Gastroesophageal sphincter (tissue), 4 donors: ENCODE measurements around the gene DMKN. TPM values are rescaled to one million over a fixed set of nuclear protein-coding genes. Genes with fewer than 3 reads are reported as not detected.

Experiments used
- ATAC-seq: fragments of 150-250 bp; one replicate; pipeline ENCODE4 v1.9.1; 2016; ENCODE audit warnings: mild to moderate bottlenecking, moderate library complexity
- H3K27ac ChIP-seq, 4 donors: fragments of 200-600 bp; sonication (generic) in 3 of 4; 1 replicate in 3 of 4; 2 replicates in 1 of 4; pipeline ENCODE4 v1.5.1; 2016 to 2019
- H3K27me3 ChIP-seq: fragments of 200-600 bp; sonication (generic); one replicate; pipeline ENCODE4 v1.5.1; 2019
- H3K36me3 ChIP-seq, 2 donors: fragments of 200-600 bp; sonication (generic); one replicate each; pipeline ENCODE4 v1.5.1; 2019; ENCODE audit warnings: control low read depth in 1 of 2
- H3K4me1 ChIP-seq, 3 donors: fragments of 200-600 bp; sonication (generic); 1 replicate in 2 of 3; 2 replicates in 1 of 3; pipeline ENCODE4 v1.5.1; 2016 to 2019; ENCODE audit warnings: control low read depth in 2 of 3
- H3K4me3 ChIP-seq, 2 donors: fragments of 200-600 bp; sonication (generic); one replicate each; pipeline ENCODE4 v1.5.1; 2019; ENCODE audit warnings: mild to moderate bottlenecking in 1 of 2, moderate library complexity in 1 of 2
- H3K9me3 ChIP-seq, 3 donors: fragments of 200-600 bp; sonication (generic); one replicate each; pipeline ENCODE4 v1.5.1; 2017 to 2019; ENCODE audit warnings: control low read depth in 2 of 3
- EP300 ChIP-seq: sonication (generic); formaldehyde crosslinking; IDR thresholded peaks from one replicate; pipeline ENCODE4 v1.6.1; 2017; ENCODE audit warnings: antibody characterized with exemption, mild to moderate bottlenecking
- POLR2A ChIP-seq, 2 donors: fragments of 450-650 bp; IDR thresholded peaks; one replicate each; pipeline ENCODE4 v1.6.1; 2017; ENCODE audit warnings: antibody characterized with exemption in 2 of 2, mild to moderate bottlenecking in 2 of 2, moderate library complexity in 1 of 2
- POLR2AphosphoS5 ChIP-seq: sonication (generic); formaldehyde crosslinking; IDR thresholded peaks from one replicate; pipeline ENCODE4 v1.6.1; 2017; ENCODE audit warnings: antibody characterized with exemption
- WGBS, 2 donors: methylation state at CpG; one replicate each; pipeline ENCODE4 v1.1.5; 2018; ENCODE audit warnings: low coverage in 1 of 2; 5-methylcytosine and 5-hydroxymethylcytosine counted together
- total RNA-seq, 4 donors: library from RNA; depleted of rRNA; stranded (reverse); fragments of >200 nt; gene quantifications; one replicate each; pipeline ENCODE4 v1.1.0, GENCODE V29; 2016
- TF ChIP-seq, protein P1 (sequence below), 4 experiments: fragments of 200-600 bp in 2 of 4; fragments of 450-650 bp in 2 of 4; sonication (generic) in 1 of 4; IDR thresholded peaks; one replicate each; pipeline ENCODE4 v1.5.1; 2017 to 2019; ENCODE audit warnings: antibody characterized with exemption in 4 of 4, mild to moderate bottlenecking in 2 of 4, moderate library complexity in 2 of 4

The DMKN gene
- total RNA-seq, 4 donors from 2014 or later = 5.6 to 20.0 (median 9.0) TPM

DNA sequence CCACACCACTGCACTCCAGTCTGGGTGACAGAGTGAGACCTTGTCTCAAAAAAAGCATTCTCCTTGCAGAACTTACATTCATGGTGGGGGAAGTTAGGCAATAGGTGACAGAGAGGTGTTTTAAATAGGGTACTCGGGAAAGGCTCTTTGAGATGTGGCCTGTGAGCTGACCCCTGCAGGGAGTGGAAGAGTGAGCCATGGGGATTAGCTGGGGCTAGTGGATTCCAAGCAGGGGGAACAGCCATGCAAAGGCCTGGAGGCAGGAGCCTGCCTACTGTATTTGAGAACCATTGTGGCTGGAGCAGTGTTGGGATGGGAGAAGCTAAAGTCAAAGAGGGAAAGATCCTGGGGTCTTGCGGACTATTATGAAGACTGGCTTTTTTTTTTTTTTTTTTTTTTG lies 3.9 kb upstream of the DMKN start:
- H3K36me3 ChIP-seq = no peaks in the 10 kb centered on the region
- TF ChIP-seq POLR2A (IDR thresholded peaks at IDR 0.05) (no peak), POLR2AphosphoS5 (no peak), EP300 (no peak)
- TF ChIP-seq, protein P1, sequence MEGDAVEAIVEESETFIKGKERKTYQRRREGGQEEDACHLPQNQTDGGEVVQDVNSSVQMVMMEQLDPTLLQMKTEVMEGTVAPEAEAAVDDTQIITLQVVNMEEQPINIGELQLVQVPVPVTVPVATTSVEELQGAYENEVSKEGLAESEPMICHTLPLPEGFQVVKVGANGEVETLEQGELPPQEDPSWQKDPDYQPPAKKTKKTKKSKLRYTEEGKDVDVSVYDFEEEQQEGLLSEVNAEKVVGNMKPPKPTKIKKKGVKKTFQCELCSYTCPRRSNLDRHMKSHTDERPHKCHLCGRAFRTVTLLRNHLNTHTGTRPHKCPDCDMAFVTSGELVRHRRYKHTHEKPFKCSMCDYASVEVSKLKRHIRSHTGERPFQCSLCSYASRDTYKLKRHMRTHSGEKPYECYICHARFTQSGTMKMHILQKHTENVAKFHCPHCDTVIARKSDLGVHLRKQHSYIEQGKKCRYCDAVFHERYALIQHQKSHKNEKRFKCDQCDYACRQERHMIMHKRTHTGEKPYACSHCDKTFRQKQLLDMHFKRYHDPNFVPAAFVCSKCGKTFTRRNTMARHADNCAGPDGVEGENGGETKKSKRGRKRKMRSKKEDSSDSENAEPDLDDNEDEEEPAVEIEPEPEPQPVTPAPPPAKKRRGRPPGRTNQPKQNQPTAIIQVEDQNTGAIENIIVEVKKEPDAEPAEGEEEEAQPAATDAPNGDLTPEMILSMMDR (IDR thresholded peaks at IDR 0.05) = no peak
- H3K27me3 ChIP-seq = peaks cover 60% of the 10 kb centered on the region
- H3K9me3 ChIP-seq = no peaks in the 10 kb centered on the region
- ATAC-seq = no peak
- H3K27ac ChIP-seq = no peak overlapping the region
- no peaks in the 10 kb centered on the region for H3K4me1 ChIP-seq
- WGBS, 2 donors = 56 to 73% methylated on average over 1 to 2 of the region's 2 CpGs
- H3K4me3 ChIP-seq = no peak overlapping the region

DNA sequence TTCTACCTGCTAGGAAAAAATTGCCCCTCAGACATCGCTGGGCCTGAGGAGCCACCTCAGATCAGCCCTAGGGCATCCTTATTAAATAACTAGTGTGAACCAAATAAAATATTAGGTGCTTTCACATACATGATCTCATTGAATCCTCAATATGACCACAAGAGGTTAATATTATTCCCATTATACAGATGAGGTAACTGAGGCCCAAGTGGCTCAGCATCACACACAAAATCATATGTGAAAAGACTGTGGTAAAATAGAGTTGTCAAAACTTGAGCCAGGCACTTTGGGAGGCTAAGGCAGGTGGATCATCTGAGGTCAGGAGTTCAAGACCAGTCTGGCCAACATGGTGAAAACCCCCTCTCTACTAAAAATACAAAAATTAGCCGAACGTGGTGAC lies 2.9 kb upstream of the DMKN start:
- Histone ChIP-seq H3K9me3 (no peaks in the 10 kb centered on the region), H3K36me3 (no peaks in the 10 kb centered on the region), H3K4me3 (no peak overlapping the region), H3K27ac (no peak overlapping the region), H3K4me1 (no peaks in the 10 kb centered on the region), H3K27me3 (peaks cover 69% of the 10 kb centered on the region)
- 79 to 86% methylated on average over 3 of the region's 3 CpGs for WGBS, 2 donors
- TF ChIP-seq POLR2AphosphoS5 (no peak), POLR2A (IDR thresholded peaks at IDR 0.05) (no peak), EP300 (no peak)
- TF ChIP-seq, protein P1 (IDR thresholded peaks at IDR 0.05) = no peak
- no peak for ATAC-seq

DNA sequence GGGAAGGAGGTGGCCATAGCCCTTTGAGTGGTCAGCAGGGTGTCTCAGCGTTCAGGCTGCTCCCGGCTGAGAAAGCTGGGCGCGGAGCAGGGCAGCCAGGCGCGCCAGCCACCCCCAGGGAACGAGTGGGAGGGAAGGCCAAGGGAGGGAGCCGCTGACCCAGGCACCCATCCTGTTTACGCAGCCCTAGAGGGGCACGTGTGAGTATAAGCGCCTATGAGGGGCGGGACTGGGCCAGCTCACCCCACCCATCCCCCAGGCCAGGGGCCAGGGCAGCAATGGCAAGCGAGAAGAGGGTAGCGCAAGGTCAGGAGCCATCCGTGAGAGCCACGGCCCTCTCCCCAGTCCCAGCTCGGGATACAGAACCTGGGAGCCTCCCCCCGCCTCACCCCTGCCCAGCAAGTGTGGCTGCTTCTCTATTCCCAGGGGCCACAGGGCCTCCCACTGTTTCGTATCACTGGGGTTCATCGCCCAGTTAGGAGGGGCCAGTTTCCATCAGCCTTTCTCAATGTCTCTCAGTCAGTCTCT lies 897 bp upstream of the DMKN start:
- Histone ChIP-seq H3K4me1 (peaks cover 0 to 14% (median 0%) of the 10 kb centered on the region in 3 donors), H3K27me3 (peaks cover 75% of the 10 kb centered on the region), H3K9me3 (no peaks in the 10 kb centered on the region), H3K4me3 (no peak overlapping the region), H3K27ac (no peak overlapping the region), H3K36me3 (no peaks in the 10 kb centered on the region)
- ATAC-seq = no peak
- 22 to 53% methylated on average over 4 of the region's 20 CpGs for WGBS, 2 donors
- TF ChIP-seq, protein P1 (IDR thresholded peaks at IDR 0.05) = no peak
- TF ChIP-seq POLR2A (IDR thresholded peaks at IDR 0.05) (no peak), EP300 (no peak), POLR2AphosphoS5 (no peak)

DNA sequence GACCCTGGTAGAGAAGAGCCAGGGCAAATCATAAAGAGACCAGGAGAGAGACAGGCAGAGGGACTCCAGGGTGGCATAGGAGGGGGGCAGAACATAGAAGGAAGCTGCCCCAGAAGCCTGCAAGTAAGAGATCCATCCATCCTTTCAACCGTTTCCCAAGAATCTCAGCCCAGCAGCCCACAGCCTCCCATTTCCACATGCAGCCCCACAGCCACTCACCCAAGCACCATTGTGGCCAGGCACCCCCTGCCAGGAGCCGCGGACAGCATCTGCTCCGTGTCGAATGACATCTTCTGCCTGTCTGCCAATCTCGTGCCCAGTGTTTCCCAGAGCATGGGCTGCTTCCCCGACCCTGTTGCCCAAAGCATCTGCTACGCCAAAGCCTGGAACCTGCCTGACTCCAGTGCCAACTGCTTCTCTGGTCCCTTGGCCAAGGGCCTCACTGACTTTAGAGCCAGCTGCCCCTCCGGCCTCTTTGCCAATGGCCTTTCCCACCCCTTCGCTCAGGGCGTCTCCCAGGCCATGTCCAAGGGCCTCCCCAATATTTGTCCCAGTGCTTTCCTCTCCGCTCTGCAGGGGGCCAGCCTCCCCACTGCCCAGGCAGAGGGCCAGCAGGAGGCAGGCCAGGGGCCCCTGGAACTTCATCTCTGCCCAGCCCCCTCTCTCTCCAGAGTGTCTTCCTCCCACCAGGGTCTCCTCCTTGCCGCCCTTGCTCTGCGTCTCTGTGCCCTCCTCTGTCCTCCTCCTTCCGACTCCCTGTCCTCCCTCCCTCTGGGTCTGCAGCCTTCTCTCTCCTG lies 420 bp downstream of the DMKN start:
- 52 to 64% methylated on average over 3 to 15 of the region's 15 CpGs for WGBS, 2 donors
- TF ChIP-seq EP300 = no peak
- TF ChIP-seq, protein P1 (IDR thresholded peaks at IDR 0.05) = no peak
- TF ChIP-seq POLR2A (IDR thresholded peaks at IDR 0.05) = no peak
- no peak for ATAC-seq
- Histone ChIP-seq H3K4me1 (peaks cover 0 to 15% (median 0%) of the 10 kb centered on the region in 3 donors), H3K27me3 (peaks cover 73% of the 10 kb centered on the region), H3K9me3 (no peaks in the 10 kb centered on the region), H3K27ac (no peak overlapping the region), H3K4me3 (no peak overlapping the region), H3K36me3 (no peaks in the 10 kb centered on the region)

DNA sequence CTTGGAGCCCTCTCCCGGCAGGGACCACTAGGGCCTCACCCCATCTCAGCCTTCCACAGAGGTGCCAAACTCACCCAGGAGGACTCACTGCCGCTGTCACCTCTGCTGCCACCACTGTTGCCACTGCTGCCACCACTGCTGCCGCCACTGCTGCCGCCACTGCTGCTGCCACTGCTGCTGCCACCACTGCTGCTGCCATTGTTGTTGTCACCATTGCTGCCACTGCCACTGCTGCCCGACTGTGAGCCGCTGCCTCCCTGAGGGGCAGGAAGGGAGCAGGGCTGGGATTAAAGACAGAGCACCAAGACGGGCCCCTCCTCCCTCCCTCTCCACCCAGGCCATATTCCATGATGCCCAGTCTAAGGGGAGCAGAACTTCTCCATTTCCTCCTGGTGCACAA lies 2.1 kb downstream of the DMKN start:
- Histone ChIP-seq H3K4me1 (peaks cover 0 to 15% (median 0%) of the 10 kb centered on the region in 3 donors), H3K4me3 (no peak overlapping the region), H3K27ac (no peak overlapping the region), H3K9me3 (no peaks in the 10 kb centered on the region), H3K27me3 (peaks cover 81% of the 10 kb centered on the region), H3K36me3 (no peaks in the 10 kb centered on the region)
- 79% methylated on average over 2 of the region's 7 CpGs; no CpG with 5 or more reads in 1 of the 2 donors for WGBS, 2 donors
- ATAC-seq = no peak
- TF ChIP-seq POLR2A (IDR thresholded peaks at IDR 0.05) (no peak), EP300 (no peak), POLR2AphosphoS5 (no peak)
- TF ChIP-seq, protein P1 (IDR thresholded peaks at IDR 0.05) = no peak
